ENCODE data around the gene NOTCH1.

NOTCH1 gene

DNA sequence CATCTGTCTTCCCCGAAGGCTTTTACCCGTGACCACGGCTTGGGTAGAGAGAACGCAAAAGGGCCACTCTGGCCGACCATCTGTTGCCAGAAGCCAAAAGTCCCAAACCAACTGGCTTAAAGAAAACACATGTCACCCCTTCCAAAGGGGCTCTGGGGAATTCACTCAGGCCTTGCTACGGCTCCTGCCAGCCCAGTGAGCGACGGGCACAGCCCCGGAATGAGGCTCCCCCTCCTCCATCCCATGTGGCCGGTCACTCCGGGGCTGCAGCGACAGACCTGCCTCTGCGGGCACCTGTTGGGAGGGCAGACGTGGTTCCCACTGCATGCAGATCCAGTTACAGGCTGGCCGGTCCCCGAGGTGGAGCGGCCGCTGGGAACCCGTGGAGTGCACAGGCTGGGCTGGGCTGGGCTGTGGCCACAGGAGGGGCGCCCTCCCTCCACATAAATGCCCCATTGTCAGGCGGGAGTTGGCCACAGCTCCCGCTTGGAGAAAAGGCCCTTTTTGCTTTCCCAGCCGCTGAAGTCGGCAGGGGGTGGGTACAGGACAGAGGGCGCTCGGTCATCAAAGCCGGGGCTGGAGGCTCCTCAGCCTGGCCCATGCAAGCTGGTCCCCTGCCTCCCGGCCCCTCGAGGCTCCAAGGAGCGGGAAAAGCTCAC, 19.9 kb downstream of the NOTCH1 start:
- Histone ChIP-seq H3K36me3 (ENCODE audit: control insufficient read depth in 2 of 2, insufficient read depth in 2 of 2, low read length in 2 of 2) (peaks cover 0 to 5% of the 10 kb centered on the region in 2 donors), H3K4me1 (ENCODE audit: control insufficient read depth in 2 of 2, insufficient read depth in 2 of 2, low read length in 2 of 2) (peaks cover 77 to 86% of the 10 kb centered on the region in 2 donors), H3K9ac (ENCODE audit: low read depth in 1 of 2, low read length in 2 of 2) (peak overlapping the region; percentile 68 to 72), H3K9me3 (ENCODE audit: control insufficient read depth in 2 of 2, low read length in 2 of 2) (no peaks in the 10 kb centered on the region), H3K4me3 (ENCODE audit: low read length in 2 of 2) (peak overlapping the region in 1 of 2 donors; percentile 13), H3K27ac (ENCODE audit: low read depth in 2 of 2, low read length in 2 of 2) (peak overlapping the region; percentile 89 to 94), H3K27me3 (ENCODE audit: control insufficient read depth in 2 of 2, insufficient read depth in 2 of 2, low read length in 2 of 2) (no peaks in the 10 kb centered on the region)

DNA sequence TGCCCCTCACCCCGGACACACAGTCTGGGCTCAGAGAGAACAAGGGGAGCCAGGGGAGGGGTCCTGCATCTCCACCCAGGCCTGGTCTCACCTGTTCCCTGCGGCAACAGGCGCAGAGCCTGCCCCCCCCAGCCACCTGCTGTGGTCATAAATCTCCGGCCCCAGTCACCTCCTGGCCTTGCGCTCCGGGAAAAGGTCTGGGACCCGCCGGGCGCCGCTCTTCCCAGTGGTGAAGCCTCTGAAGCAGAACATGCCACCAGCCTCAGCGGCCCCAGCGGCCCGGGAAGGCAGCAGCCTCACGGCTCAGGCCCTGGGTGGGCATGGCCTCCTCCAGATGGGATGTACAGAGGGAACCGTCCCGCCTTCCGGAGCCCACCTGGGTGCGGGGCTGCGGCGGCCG, 20.6 kb downstream of the NOTCH1 start:
- Histone ChIP-seq H3K4me1 (ENCODE audit: control insufficient read depth in 2 of 2, insufficient read depth in 2 of 2, low read length in 2 of 2) (peaks cover 76 to 86% of the 10 kb centered on the region in 2 donors), H3K27ac (ENCODE audit: low read depth in 2 of 2, low read length in 2 of 2) (peak overlapping the region; percentile 89 to 94), H3K36me3 (ENCODE audit: control insufficient read depth in 2 of 2, insufficient read depth in 2 of 2, low read length in 2 of 2) (peaks cover 0 to 5% of the 10 kb centered on the region in 2 donors), H3K27me3 (ENCODE audit: control insufficient read depth in 2 of 2, insufficient read depth in 2 of 2, low read length in 2 of 2) (no peaks in the 10 kb centered on the region), H3K9ac (ENCODE audit: low read depth in 1 of 2, low read length in 2 of 2) (peak overlapping the region in 1 of 2 donors; percentile 72), H3K4me3 (ENCODE audit: low read length in 2 of 2) (no peak overlapping the region), H3K9me3 (ENCODE audit: control insufficient read depth in 2 of 2, low read length in 2 of 2) (no peaks in the 10 kb centered on the region)

DNA sequence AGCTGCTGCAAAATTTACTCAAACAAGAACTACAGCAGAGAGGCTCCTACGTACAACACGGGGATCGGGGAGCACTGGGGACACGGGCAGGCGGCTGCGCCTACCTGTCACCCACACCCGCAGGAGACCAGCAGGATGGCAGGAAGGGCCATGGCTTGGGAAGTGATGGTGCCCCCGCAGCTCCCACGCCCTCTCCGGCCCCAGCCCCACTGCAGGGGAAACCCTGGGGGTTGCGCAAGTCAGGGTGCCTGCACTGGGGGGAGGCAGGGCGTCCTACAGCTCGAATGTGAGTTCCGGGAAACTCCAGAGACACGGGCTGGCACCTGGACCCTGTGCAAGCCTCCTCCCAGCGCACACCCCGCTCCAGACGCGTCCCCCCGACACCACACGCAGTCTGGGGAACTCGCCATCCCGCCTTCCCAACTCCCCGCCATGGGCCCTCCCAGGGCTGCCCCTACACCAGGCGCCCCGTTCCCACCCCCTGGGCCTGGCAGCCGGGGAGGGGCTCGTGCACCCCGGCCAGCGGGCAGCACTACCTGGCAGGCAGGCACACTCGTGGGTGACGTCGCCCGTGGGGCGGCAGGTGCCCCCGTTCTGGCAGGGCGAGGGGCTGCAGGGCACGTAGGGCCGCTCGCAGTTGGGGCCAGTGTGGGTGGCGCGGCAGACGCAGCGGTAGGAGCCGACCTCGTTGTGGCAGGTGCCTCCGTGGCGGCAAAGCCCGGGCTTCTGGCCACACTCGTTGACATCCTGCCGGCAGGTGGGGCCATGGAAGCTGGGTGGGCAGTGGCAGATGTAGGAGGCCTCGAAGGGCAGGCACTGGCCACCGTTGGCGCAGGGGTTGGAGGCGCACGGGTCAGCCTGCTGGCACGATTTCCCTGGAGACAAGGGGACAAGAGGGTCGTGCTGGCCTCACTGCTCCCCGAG, 23.3 kb downstream of the NOTCH1 start:
- no peaks in the 10 kb centered on the region for H3K9me3 ChIP-seq (ENCODE audit: control insufficient read depth in 2 of 2, low read length in 2 of 2)
- H3K4me3 ChIP-seq (ENCODE audit: low read length in 2 of 2), result no peak overlapping the region
- H3K27me3 ChIP-seq (ENCODE audit: control insufficient read depth in 2 of 2, insufficient read depth in 2 of 2, low read length in 2 of 2), result no peaks in the 10 kb centered on the region
- H3K9ac ChIP-seq (ENCODE audit: low read depth in 1 of 2, low read length in 2 of 2), result peak overlapping the region; percentile 34 to 58
- H3K4me1 ChIP-seq (ENCODE audit: control insufficient read depth in 2 of 2, insufficient read depth in 2 of 2, low read length in 2 of 2), result peaks cover 72 to 79% of the 10 kb centered on the region in 2 donors
- peak overlapping the region; percentile 82 to 94 for H3K27ac ChIP-seq (ENCODE audit: low read depth in 2 of 2, low read length in 2 of 2)
- H3K36me3 ChIP-seq (ENCODE audit: control insufficient read depth in 2 of 2, insufficient read depth in 2 of 2, low read length in 2 of 2), result peaks cover 15 to 19% of the 10 kb centered on the region in 2 donors

DNA sequence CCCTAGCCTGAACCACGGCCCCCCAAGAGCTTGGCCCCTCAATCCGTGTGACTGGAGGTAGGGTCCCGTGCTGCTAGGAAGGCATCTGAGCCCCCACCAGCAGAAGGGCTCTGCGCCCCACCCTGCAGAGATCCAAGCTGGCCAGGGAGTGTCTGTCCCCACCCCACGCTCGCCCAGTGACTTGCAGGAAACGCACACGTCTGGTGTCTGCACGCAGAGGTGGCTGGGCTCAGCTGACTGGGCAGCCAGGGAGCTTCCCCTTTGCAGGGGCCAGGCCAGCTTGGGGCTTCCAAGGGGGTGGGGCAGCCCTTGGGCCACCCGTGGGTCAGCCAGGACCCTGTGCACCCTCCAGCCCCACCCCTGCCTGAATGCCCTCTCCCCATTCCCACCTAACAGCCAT, 24.3 kb downstream of the NOTCH1 start:
- Histone ChIP-seq H3K36me3 (ENCODE audit: control insufficient read depth in 2 of 2, insufficient read depth in 2 of 2, low read length in 2 of 2) (peaks cover 19 to 22% of the 10 kb centered on the region in 2 donors), H3K9me3 (ENCODE audit: control insufficient read depth in 2 of 2, low read length in 2 of 2) (no peaks in the 10 kb centered on the region), H3K4me1 (ENCODE audit: control insufficient read depth in 2 of 2, insufficient read depth in 2 of 2, low read length in 2 of 2) (peaks cover 62 to 69% of the 10 kb centered on the region in 2 donors), H3K27me3 (ENCODE audit: control insufficient read depth in 2 of 2, insufficient read depth in 2 of 2, low read length in 2 of 2) (no peaks in the 10 kb centered on the region), H3K4me3 (ENCODE audit: low read length in 2 of 2) (peak overlapping the region in 1 of 2 donors; percentile 13), H3K27ac (ENCODE audit: low read depth in 2 of 2, low read length in 2 of 2) (peak overlapping the region; percentile 91 to 94), H3K9ac (ENCODE audit: low read depth in 1 of 2, low read length in 2 of 2) (peak overlapping the region; percentile 56 to 74)

DNA sequence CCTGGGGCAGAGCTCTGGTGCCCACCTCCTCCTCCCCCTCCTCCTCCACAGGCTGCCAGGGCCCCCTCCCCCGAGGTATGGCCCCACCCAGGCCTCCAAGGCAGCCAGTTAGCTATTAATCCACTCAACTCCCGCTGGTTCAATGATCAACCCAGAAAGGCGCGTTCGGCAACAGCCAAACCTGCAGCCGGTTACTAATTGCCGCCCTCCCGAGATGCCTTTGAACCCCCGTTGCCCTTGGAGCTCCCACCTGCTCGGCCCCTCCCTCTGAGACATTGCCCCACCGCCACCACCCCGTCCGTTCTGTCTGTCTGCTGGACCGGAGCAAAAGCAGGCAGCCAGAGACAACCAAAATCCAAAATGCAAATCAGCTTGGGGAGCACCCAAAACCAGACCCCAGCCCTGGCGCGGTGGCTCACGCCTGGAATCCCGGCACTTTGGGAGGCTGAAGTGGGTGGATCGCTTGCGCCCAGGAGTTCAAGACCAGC, 25.8 kb downstream of the NOTCH1 start:
- Histone ChIP-seq H3K9me3 (ENCODE audit: control insufficient read depth in 2 of 2, low read length in 2 of 2) (no peaks in the 10 kb centered on the region), H3K4me1 (ENCODE audit: control insufficient read depth in 2 of 2, insufficient read depth in 2 of 2, low read length in 2 of 2) (peaks cover 53 to 54% of the 10 kb centered on the region in 2 donors), H3K36me3 (ENCODE audit: control insufficient read depth in 2 of 2, insufficient read depth in 2 of 2, low read length in 2 of 2) (peaks cover 25 to 28% of the 10 kb centered on the region in 2 donors), H3K27ac (ENCODE audit: low read depth in 2 of 2, low read length in 2 of 2) (peak overlapping the region; percentile 91 to 94), H3K27me3 (ENCODE audit: control insufficient read depth in 2 of 2, insufficient read depth in 2 of 2, low read length in 2 of 2) (no peaks in the 10 kb centered on the region), H3K9ac (ENCODE audit: low read depth in 1 of 2, low read length in 2 of 2) (peak overlapping the region; percentile 47 to 74), H3K4me3 (ENCODE audit: low read length in 2 of 2) (peak overlapping the region in 1 of 2 donors; percentile 26)

DNA sequence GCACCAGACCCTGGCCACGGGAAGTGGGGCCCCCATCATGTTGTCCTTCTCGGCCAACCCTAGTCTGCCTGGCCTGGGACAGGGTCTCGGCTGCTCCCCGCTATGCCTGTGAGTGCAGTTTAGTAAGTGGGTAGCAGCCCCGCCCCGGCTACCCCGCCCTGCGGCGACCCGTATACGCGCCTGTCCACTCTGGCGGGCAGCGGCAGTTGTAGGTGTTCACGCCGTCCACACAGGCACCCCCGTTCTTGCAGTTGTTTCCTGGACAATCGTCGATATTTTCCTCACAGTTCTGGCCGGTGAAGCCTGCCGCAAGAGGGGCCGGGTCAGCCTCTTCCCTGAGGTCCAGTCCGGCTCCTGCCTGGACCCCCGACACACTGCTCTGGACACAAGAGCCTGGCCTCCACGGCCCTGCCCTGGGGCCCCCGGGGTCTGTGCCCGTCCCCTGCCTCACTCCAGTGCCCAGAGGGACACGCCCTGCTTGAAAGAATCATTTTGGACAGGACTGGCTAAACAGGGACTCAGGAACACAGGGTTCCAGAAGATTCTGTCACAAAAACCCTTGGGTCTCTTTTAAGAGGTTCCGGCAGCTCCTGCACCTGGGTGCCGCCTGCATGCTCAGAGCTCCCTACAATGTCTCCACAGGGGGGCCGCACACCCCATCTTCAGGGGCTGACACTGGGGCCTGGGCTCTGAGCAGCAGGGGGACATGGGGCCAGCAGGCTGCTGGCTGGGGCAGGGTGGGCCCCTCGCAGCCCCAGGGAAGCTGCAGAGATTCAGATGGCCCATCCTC, 26.4 kb downstream of the NOTCH1 start:
- peak overlapping the region; percentile 13 to 26 for H3K4me3 ChIP-seq (ENCODE audit: low read length in 2 of 2)
- peaks cover 31% of the 10 kb centered on the region in 2 donors for H3K36me3 ChIP-seq (ENCODE audit: control insufficient read depth in 2 of 2, insufficient read depth in 2 of 2, low read length in 2 of 2)
- peaks cover 50 to 51% of the 10 kb centered on the region in 2 donors for H3K4me1 ChIP-seq (ENCODE audit: control insufficient read depth in 2 of 2, insufficient read depth in 2 of 2, low read length in 2 of 2)

DNA sequence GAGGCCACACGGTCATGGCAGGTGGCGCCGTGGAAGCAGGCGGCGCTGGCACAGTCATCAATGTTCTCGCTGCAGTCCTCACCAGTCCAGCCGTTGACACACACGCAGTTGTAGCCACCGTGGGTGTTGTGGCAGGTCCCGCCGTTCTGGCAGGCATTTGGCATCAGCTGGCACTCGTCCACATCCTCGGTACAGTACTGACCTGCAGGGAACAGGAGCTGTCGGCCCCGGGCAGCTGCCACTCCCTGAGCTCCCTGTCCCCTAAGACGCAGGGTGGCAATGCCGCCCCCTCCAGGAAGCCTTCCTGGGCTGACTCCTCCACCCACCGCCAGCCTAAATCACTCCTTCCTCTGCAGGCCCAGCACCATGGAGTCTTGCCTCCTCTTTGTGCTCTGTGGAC, 27.2 kb downstream of the NOTCH1 start:
- H3K9me3 ChIP-seq (ENCODE audit: control insufficient read depth in 2 of 2, low read length in 2 of 2), result no peaks in the 10 kb centered on the region
- peak overlapping the region; percentile 91 to 94 for H3K27ac ChIP-seq (ENCODE audit: low read depth in 2 of 2, low read length in 2 of 2)
- H3K4me1 ChIP-seq (ENCODE audit: control insufficient read depth in 2 of 2, insufficient read depth in 2 of 2, low read length in 2 of 2), result peaks cover 44% of the 10 kb centered on the region in 2 donors
- H3K36me3 ChIP-seq (ENCODE audit: control insufficient read depth in 2 of 2, insufficient read depth in 2 of 2, low read length in 2 of 2), result peaks cover 37 to 38% of the 10 kb centered on the region in 2 donors
- H3K9ac ChIP-seq (ENCODE audit: low read depth in 1 of 2, low read length in 2 of 2), result no peak overlapping the region
- H3K4me3 ChIP-seq (ENCODE audit: low read length in 2 of 2), result no peak overlapping the region
- H3K27me3 ChIP-seq (ENCODE audit: control insufficient read depth in 2 of 2, insufficient read depth in 2 of 2, low read length in 2 of 2), result no peaks in the 10 kb centered on the region

More for the DNA sequence above, 26.4 kb downstream of the NOTCH1 start:
- Histone ChIP-seq H3K27me3 (ENCODE audit: control insufficient read depth in 2 of 2, insufficient read depth in 2 of 2, low read length in 2 of 2) (no peaks in the 10 kb centered on the region), H3K9ac (ENCODE audit: low read depth in 1 of 2, low read length in 2 of 2) (peak overlapping the region in 1 of 2 donors; percentile 60), H3K9me3 (ENCODE audit: control insufficient read depth in 2 of 2, low read length in 2 of 2) (no peaks in the 10 kb centered on the region), H3K27ac (ENCODE audit: low read depth in 2 of 2, low read length in 2 of 2) (peak overlapping the region; percentile 91 to 94)

DNA sequence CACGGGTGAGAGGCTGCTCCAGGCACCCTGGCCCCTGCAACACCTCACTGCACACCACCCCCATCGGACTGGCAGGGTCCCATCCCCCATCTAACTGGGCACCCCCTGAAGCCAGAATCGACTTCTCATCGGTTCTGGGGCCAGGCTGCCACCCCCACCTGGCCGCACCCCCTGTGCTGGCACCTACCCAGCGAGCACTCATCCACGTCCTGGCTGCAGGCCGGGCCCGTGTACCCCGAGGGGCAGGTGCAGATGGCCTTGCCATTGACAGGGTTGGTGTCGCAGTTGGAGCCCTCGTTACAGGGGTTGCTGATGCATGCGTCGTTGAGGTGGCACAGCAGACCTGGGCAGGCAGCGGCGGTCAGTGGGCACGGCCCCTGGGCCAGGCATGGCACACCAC, 27.9 kb downstream of the NOTCH1 start:
- no peaks in the 10 kb centered on the region for H3K9me3 ChIP-seq (ENCODE audit: control insufficient read depth in 2 of 2, low read length in 2 of 2)
- H3K27ac ChIP-seq (ENCODE audit: low read depth in 2 of 2, low read length in 2 of 2), result no peak overlapping the region
- peaks cover 40 to 42% of the 10 kb centered on the region in 2 donors for H3K36me3 ChIP-seq (ENCODE audit: control insufficient read depth in 2 of 2, insufficient read depth in 2 of 2, low read length in 2 of 2)
- peaks cover 37 to 39% of the 10 kb centered on the region in 2 donors for H3K4me1 ChIP-seq (ENCODE audit: control insufficient read depth in 2 of 2, insufficient read depth in 2 of 2, low read length in 2 of 2)
- H3K9ac ChIP-seq (ENCODE audit: low read depth in 1 of 2, low read length in 2 of 2), result no peak overlapping the region
- H3K27me3 ChIP-seq (ENCODE audit: control insufficient read depth in 2 of 2, insufficient read depth in 2 of 2, low read length in 2 of 2), result no peaks in the 10 kb centered on the region
- no peak overlapping the region for H3K4me3 ChIP-seq (ENCODE audit: low read length in 2 of 2)

DNA sequence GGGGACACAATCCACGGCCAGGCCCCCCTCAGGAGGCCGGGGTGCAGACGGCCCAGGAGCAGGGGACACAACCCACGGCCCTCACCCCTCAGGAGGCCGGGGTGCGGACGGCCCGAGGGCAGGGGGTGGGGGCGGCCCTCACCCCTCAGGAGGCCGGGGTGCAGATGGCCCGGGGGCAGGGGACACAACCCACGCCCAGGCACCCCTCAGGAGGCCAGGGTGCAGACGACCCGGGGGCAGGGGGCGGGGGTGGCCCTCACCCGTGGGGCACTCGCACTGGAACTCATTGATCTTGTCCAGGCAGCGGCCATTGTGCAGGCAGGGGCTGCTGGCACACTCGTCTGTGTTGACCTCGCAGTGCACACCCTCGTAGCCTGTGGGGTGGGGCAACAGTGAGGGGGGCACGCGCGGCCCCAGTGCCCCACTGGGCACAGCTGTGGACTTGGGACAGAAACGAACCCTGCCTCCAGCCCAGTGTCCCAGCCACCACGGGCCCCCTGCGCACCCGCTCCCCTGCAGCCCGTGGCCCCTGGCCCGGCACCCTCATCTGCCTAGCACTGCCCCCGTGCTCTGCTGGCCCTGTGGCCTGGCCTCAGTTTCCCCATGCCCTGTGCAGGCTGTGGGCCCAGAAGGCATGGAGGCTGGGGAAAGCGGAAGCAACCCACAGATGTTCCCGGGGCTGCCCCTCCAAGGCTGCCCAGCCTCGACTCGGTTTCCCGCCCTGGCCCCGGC, 28.7 kb downstream of the NOTCH1 start:
- H3K36me3 ChIP-seq (ENCODE audit: control insufficient read depth in 2 of 2, insufficient read depth in 2 of 2, low read length in 2 of 2), result peaks cover 43% of the 10 kb centered on the region in 2 donors

More for the DNA sequence above, 28.7 kb downstream of the NOTCH1 start:
- Histone ChIP-seq H3K9me3 (ENCODE audit: control insufficient read depth in 2 of 2, low read length in 2 of 2) (no peaks in the 10 kb centered on the region), H3K4me1 (ENCODE audit: control insufficient read depth in 2 of 2, insufficient read depth in 2 of 2, low read length in 2 of 2) (peaks cover 29 to 31% of the 10 kb centered on the region in 2 donors), H3K9ac (ENCODE audit: low read depth in 1 of 2, low read length in 2 of 2) (no peak overlapping the region), H3K27me3 (ENCODE audit: control insufficient read depth in 2 of 2, insufficient read depth in 2 of 2, low read length in 2 of 2) (no peaks in the 10 kb centered on the region), H3K4me3 (ENCODE audit: low read length in 2 of 2) (no peak overlapping the region), H3K27ac (ENCODE audit: low read depth in 2 of 2, low read length in 2 of 2) (no peak overlapping the region)

Data from mucosa of rectum (tissue), 2 donors.